ENCODE data around the gene SMIM32.

The SMIM32 gene

GRCh38 chr5:136195971-136196820 is 3.2 kb upstream of the SMIM32 start:
- H3K4me2 ChIP-seq (ENCODE audit: low read depth, low read length, poor library complexity, severe bottlenecking), result no peak overlapping the region
- H3K79me2 ChIP-seq (ENCODE audit: insufficient read depth, low read length), result no peaks in the 10 kb centered on the region
- H3K9me2 ChIP-seq (replicated peaks; ENCODE audit: low read depth, low read length), result no peaks in the 10 kb centered on the region
- no peak overlapping the region for H2AFZ ChIP-seq (ENCODE audit: low read length)
- no peaks in the 10 kb centered on the region for H3K9me3 ChIP-seq (ENCODE audit: insufficient read depth, low read depth, low read length)
- no peaks in the 10 kb centered on the region for H3F3A ChIP-seq (ENCODE audit: low read depth)
- H3K9ac ChIP-seq (ENCODE audit: low read depth, low read length, poor library complexity, severe bottlenecking), result no peak overlapping the region
- no peaks in the 10 kb centered on the region for H3K36me3 ChIP-seq (ENCODE audit: insufficient read depth, low read length)
- no peak overlapping the region for H3K4me3 ChIP-seq (ENCODE audit: low read length, poor library complexity, severe bottlenecking)
- H3K27me3 ChIP-seq (ENCODE audit: insufficient read depth, low read length, poor library complexity, severe bottlenecking), result no peaks in the 10 kb centered on the region
- TF ChIP-seq EZH2phosphoT487 (IDR thresholded peaks at IDR 0.05; ENCODE audit: borderline replicate concordance) (no peak), CTCF (conservative IDR thresholded peaks at IDR 0.05; ENCODE audit: low read length) (no peak)
- H3K4me1 ChIP-seq (ENCODE audit: insufficient read depth, low read length, poor library complexity, severe bottlenecking), result no peaks in the 10 kb centered on the region
- no peaks in the 10 kb centered on the region for H4K20me1 ChIP-seq (ENCODE audit: insufficient read depth, low read length, poor library complexity, severe bottlenecking)

GRCh38 chr5:136194576-136194975 is 1.6 kb upstream of the SMIM32 start:
- Histone ChIP-seq H2AFZ (ENCODE audit: low read length) (no peak overlapping the region), H3K27me3 (ENCODE audit: insufficient read depth, low read length, poor library complexity, severe bottlenecking) (no peaks in the 10 kb centered on the region), H3K9me3 (ENCODE audit: insufficient read depth, low read depth, low read length) (no peaks in the 10 kb centered on the region), H3K4me2 (ENCODE audit: low read depth, low read length, poor library complexity, severe bottlenecking) (no peak overlapping the region), H3K4me1 (ENCODE audit: insufficient read depth, low read length, poor library complexity, severe bottlenecking) (no peaks in the 10 kb centered on the region), H3K36me3 (ENCODE audit: insufficient read depth, low read length) (no peaks in the 10 kb centered on the region), H3K4me3 (ENCODE audit: low read length, poor library complexity, severe bottlenecking) (no peak overlapping the region), H3F3A (ENCODE audit: low read depth) (no peaks in the 10 kb centered on the region), H3K79me2 (ENCODE audit: insufficient read depth, low read length) (no peaks in the 10 kb centered on the region), H3K9me2 (replicated peaks; ENCODE audit: low read depth, low read length) (no peaks in the 10 kb centered on the region), H4K20me1 (ENCODE audit: insufficient read depth, low read length, poor library complexity, severe bottlenecking) (no peaks in the 10 kb centered on the region), H3K9ac (ENCODE audit: low read depth, low read length, poor library complexity, severe bottlenecking) (no peak overlapping the region)
- TF ChIP-seq EZH2phosphoT487 (IDR thresholded peaks at IDR 0.05; ENCODE audit: borderline replicate concordance), result no peak
- no peak for TF ChIP-seq CTCF (conservative IDR thresholded peaks at IDR 0.05; ENCODE audit: low read length)

- H3F3A ChIP-seq (ENCODE audit: low read depth), result no peaks in the 10 kb centered on the region
- H3K9ac ChIP-seq (ENCODE audit: low read depth, low read length, poor library complexity, severe bottlenecking), result no peak overlapping the region
- H3K27me3 ChIP-seq (ENCODE audit: insufficient read depth, low read length, poor library complexity, severe bottlenecking), result no peaks in the 10 kb centered on the region
- H3K4me1 ChIP-seq (ENCODE audit: insufficient read depth, low read length, poor library complexity, severe bottlenecking), result no peaks in the 10 kb centered on the region
- H3K79me2 ChIP-seq (ENCODE audit: insufficient read depth, low read length), result no peaks in the 10 kb centered on the region
- no peaks in the 10 kb centered on the region for H3K9me3 ChIP-seq (ENCODE audit: insufficient read depth, low read depth, low read length)
- no peak overlapping the region for H3K4me2 ChIP-seq (ENCODE audit: low read depth, low read length, poor library complexity, severe bottlenecking)
- peaks cover 2% of the 10 kb centered on the region; the same call in 1 of the 2 replicates for H3K36me3 ChIP-seq (ENCODE audit: insufficient read depth, low read length)
- no peaks in the 10 kb centered on the region for H4K20me1 ChIP-seq (ENCODE audit: insufficient read depth, low read length, poor library complexity, severe bottlenecking)
- TF ChIP-seq CTCF (conservative IDR thresholded peaks at IDR 0.05; ENCODE audit: low read length) (no peak), EZH2phosphoT487 (IDR thresholded peaks at IDR 0.05; ENCODE audit: borderline replicate concordance) (no peak)
- no peak overlapping the region for H3K4me3 ChIP-seq (ENCODE audit: low read length, poor library complexity, severe bottlenecking)
- H2AFZ ChIP-seq (ENCODE audit: low read length), result no peak overlapping the region
- no peaks in the 10 kb centered on the region for H3K9me2 ChIP-seq (replicated peaks; ENCODE audit: low read depth, low read length)
Measured at GRCh38 chr5:136193322-136193935, 467 bp upstream of the SMIM32 start.

Data from Loucy (cell line).